GM12878 (cell line): ENCODE results near the gene PGLYRP1. TPM values are rescaled to one million over a fixed set of nuclear protein-coding genes. Genes with fewer than 3 reads are reported as not detected.
A peak's percentile ranks its signal among the peaks of the same experiment; 100 is the strongest.

Source experiments
- ATAC-seq: fragments of 200-7000 bp; cut with Tn5 transposase; 3 replicates; pipeline ENCODE4 v1.9.1; 2020; ENCODE audit warnings: mild to moderate bottlenecking, moderate library complexity
- BruUV-seq: library from RNA; stranded (reverse); fragments of 400-500 nt; replicated peaks from 2 replicates; lab custom pipeline; 2021; lab: Mats Ljungman, UMichigan
- CTCF ChIA-PET: fragments of 300-600 bp; sonication (Branson Sonifier 250); formaldehyde crosslinking; extraction: SDS; loops from one replicate; lab custom pipeline; 2021; ENCODE audit warnings: inconsistent platforms; lab: Yijun Ruan, JAX
- POLR2A ChIA-PET: fragments of 350-600 bp; formaldehyde crosslinking; extraction: SDS; loops from one replicate; lab custom pipeline; 2021; ENCODE audit warnings: inconsistent platforms; lab: Charles Lee
- RAD21 ChIA-PET: fragments of 300-600 bp; sonication (Branson Sonifier 250); formaldehyde crosslinking; loops from one replicate; lab custom pipeline; 2023; ENCODE audit warnings: antibody characterized with exemption; ENCODE audit not compliant: unreplicated experiment; lab: Charles Lee
- SMC1A ChIA-PET: fragments of 300-600 bp; sonication (Branson Sonifier 250); formaldehyde crosslinking; loops from one replicate; lab custom pipeline; 2023; ENCODE audit not compliant: unreplicated experiment, uncharacterized antibody; lab: Charles Lee
- DNase-seq: peaks from one replicate; pipeline ENCODE4 v3.0.0-alpha.2; 2011; ENCODE audit warnings: low read depth, low spot score
- FAIRE-seq: peaks from 3 replicates; lab custom pipeline; 2011; peaks lifted over from hg19 to GRCh38; lab: Jason Lieb, UNC
- H2AFZ ChIP-seq: 2 replicates; pipeline ENCODE4 v1.6.0; 2011; ENCODE audit warnings: low read depth, low read length, control low read depth; ENCODE audit not compliant: control insufficient read depth
- H3K27ac ChIP-seq: 2 replicates; pipeline ENCODE4 v1.5.1; 2011; ENCODE audit warnings: control low read depth; ENCODE audit not compliant: control insufficient read depth, insufficient read depth
- H3K27me3 ChIP-seq, 2 experiments: replicated peaks in 1 of 2; 2 replicates each; pipeline versions ENCODE4 v1.6.0 to v1.6.1; 2011; ENCODE audit warnings: low read length in 1 of 2; ENCODE audit not compliant: control insufficient read depth in 2 of 2, insufficient read depth in 2 of 2
- H3K36me3 ChIP-seq, 2 experiments: 2 replicates each; pipeline ENCODE4 v1.5.1; 2011; ENCODE audit warnings: low read length in 1 of 2; ENCODE audit not compliant: control insufficient read depth in 2 of 2, insufficient read depth in 2 of 2
- H3K4me1 ChIP-seq: 2 replicates; pipeline ENCODE4 v1.6.1; 2011; ENCODE audit warnings: mild to moderate bottlenecking, low read length, moderate library complexity, mixed read lengths; ENCODE audit not compliant: control insufficient read depth, insufficient read depth
- H3K4me2 ChIP-seq: 2 replicates; pipeline ENCODE4 v1.6.0; 2011; ENCODE audit warnings: control low read depth; ENCODE audit not compliant: control insufficient read depth, insufficient read depth
- H3K4me3 ChIP-seq: fragments of 200-600 bp; sonication (generic); 2 replicates; pipeline ENCODE4 v1.5.1; 2016
- H3K79me2 ChIP-seq: 2 replicates; pipeline ENCODE4 v1.6.0; 2011; ENCODE audit warnings: low read length; ENCODE audit not compliant: control insufficient read depth, insufficient read depth
- H3K9ac ChIP-seq: 2 replicates; pipeline ENCODE4 v1.8.0; 2011; ENCODE audit warnings: low read length, control low read depth, mixed read lengths; ENCODE audit not compliant: control insufficient read depth, insufficient read depth
- H3K9me3 ChIP-seq: replicated peaks from 3 replicates; pipeline ENCODE4 v1.5.1; 2011; ENCODE audit warnings: mild to moderate bottlenecking, low read length; ENCODE audit not compliant: control insufficient read depth, insufficient read depth
- H4K20me1 ChIP-seq: 2 replicates; pipeline ENCODE4 v1.6.0; 2011; ENCODE audit not compliant: control insufficient read depth, insufficient read depth
- ATF7 ChIP-seq: fragments of 450-650 bp; IDR thresholded peaks from 2 replicates; pipeline ENCODE4 v1.6.1; 2016; ENCODE audit warnings: low read depth, mild to moderate bottlenecking
- BMI1 ChIP-seq: fragments of 450-650 bp; IDR thresholded peaks from 2 replicates; pipeline ENCODE4 v1.6.1; 2016; ENCODE audit warnings: mild to moderate bottlenecking, moderate library complexity, borderline replicate concordance
- CBX3 ChIP-seq: fragments of 200-600 bp; sonication (generic); IDR thresholded peaks from 2 replicates; pipeline ENCODE4 v1.6.1; 2016; ENCODE audit warnings: low read depth, borderline replicate concordance
- CREB1 ChIP-seq: IDR thresholded peaks from 2 replicates; pipeline ENCODE4 v1.6.1; 2012; ENCODE audit warnings: low read depth, mild to moderate bottlenecking, inconsistent platforms
- EP300 ChIP-seq, 2 experiments: fragments of 150-350 bp in 1 of 2; IDR thresholded peaks; 2 replicates each; pipeline ENCODE4 v1.6.1; 2011 to 2012; ENCODE audit warnings: low read depth in 2 of 2, low read length in 2 of 2, borderline replicate concordance in 1 of 2, improper control_type of control experiment in 1 of 2, inconsistent platforms in 1 of 2; ENCODE audit not compliant: control insufficient read depth in 1 of 2
- ESRRA ChIP-seq: IDR thresholded peaks from 2 replicates; pipeline ENCODE4 v1.6.1; 2012; ENCODE audit warnings: mild to moderate bottlenecking, low read length, improper control_type of control experiment
- FOS ChIP-seq: IDR thresholded peaks from 3 replicates; pipeline ENCODE4 v1.6.1; 2011; ENCODE audit warnings: borderline replicate concordance; ENCODE audit not compliant: insufficient read length; ENCODE audit errors: extremely low read depth
- HCFC1 ChIP-seq: fragments of 150-350 bp; IDR thresholded peaks from 2 replicates; pipeline ENCODE4 v1.6.1; 2014; ENCODE audit warnings: low read length
- JUND ChIP-seq: IDR thresholded peaks from 2 replicates; pipeline ENCODE4 v1.6.1; 2012; ENCODE audit warnings: low read depth, mild to moderate bottlenecking, low read length, improper control_type of control experiment, moderate library complexity
- NBN ChIP-seq: fragments of 450-650 bp; IDR thresholded peaks from 2 replicates; pipeline ENCODE4 v1.6.1; 2016
- POLR2AphosphoS5 ChIP-seq: IDR thresholded peaks from 2 replicates; pipeline ENCODE4 v1.6.1; 2011; ENCODE audit warnings: mild to moderate bottlenecking, low read length, inconsistent platforms
- POU2F2 ChIP-seq: IDR thresholded peaks from 3 replicates; pipeline ENCODE4 v1.6.1; 2011; ENCODE audit warnings: low read depth, mild to moderate bottlenecking, low read length, borderline replicate concordance
- RCOR1 ChIP-seq: conservative IDR thresholded peaks from 2 replicates; pipeline ENCODE4 v1.6.1; 2012; ENCODE audit warnings: low read depth, low read length, improper control_type of control experiment
- RUNX3 ChIP-seq: IDR thresholded peaks from 2 replicates; pipeline ENCODE4 v1.6.1; 2012; ENCODE audit warnings: low read length, inconsistent platforms
- SIN3A ChIP-seq: IDR thresholded peaks from 2 replicates; pipeline ENCODE4 v1.6.1; 2012; ENCODE audit warnings: low read depth, low read length, improper control_type of control experiment
- SP1 ChIP-seq: IDR thresholded peaks from one replicate; pipeline ENCODE4 v1.6.1; 2011; ENCODE audit warnings: low read depth, low read length
- SPI1 ChIP-seq: IDR thresholded peaks from 2 replicates; pipeline ENCODE4 v1.6.1; 2011; ENCODE audit warnings: low read depth, mild to moderate bottlenecking, low read length, moderate library complexity, borderline replicate concordance; ENCODE audit not compliant: insufficient read depth
- SUZ12 ChIP-seq: fragments of 200-600 bp; sonication (generic); IDR thresholded peaks from one replicate; pipeline ENCODE4 v1.6.1; 2018; ENCODE audit warnings: antibody characterized with exemption, mild to moderate bottlenecking; ENCODE audit not compliant: unreplicated experiment
- YBX1 ChIP-seq: fragments of 450-650 bp; IDR thresholded peaks from 2 replicates; pipeline ENCODE4 v1.6.1; 2016; ENCODE audit warnings: antibody characterized with exemption
- WGBS: methylation state at CpG from one replicate; pipeline ENCODE4 v1.1.6; 2016; ENCODE audit warnings: low lambda C conversion rate; ENCODE audit not compliant: insufficient replicate concordance, insufficient coverage; ENCODE audit errors: missing lambda C conversion rate; 5-methylcytosine and 5-hydroxymethylcytosine counted together
- in situ Hi-C: fragments of 300-500 bp; cut with MboI; formaldehyde crosslinking; loops from 9 replicates; pipeline ENCODE4 v1.14.3; 2018; ENCODE audit warnings: mixed read lengths
- intact Hi-C: fragments of 100-400 bp; cut with micrococcal nuclease; formaldehyde crosslinking; loops from one replicate; pipeline ENCODE4 v1.14.2; 2022; ENCODE audit not compliant: unreplicated experiment
- polyA plus RNA-seq, 11 experiments: library from polyadenylated mRNA; depleted of rRNA in 4 of 11; unstranded in 6 of 11; stranded (reverse) in 5 of 11; fragments of >200 nt; fragmentation: Nextera tagmentation in 4 of 11; fragmentation: Illumina TruSeq in 1 of 11; extraction: Ambion mirVana in 4 of 11; extraction: Trizol in 1 of 11; gene quantifications; 1 replicate in 1 of 11; 2 replicates in 10 of 11; pipeline versions ENCODE4 v1.2.1 to v1.2.3, GENCODE V29; 2011 to 2016; ENCODE audit warnings: inconsistent platforms in 2 of 11, missing spikeins in 2 of 11, low read depth in 1 of 11
- total RNA-seq, 4 experiments: library from RNA; depleted of rRNA in 3 of 4; stranded (reverse); fragments of >200 nt in 3 of 4; fragmentation: Illumina TruSeq in 1 of 4; extraction: Trizol in 1 of 4; gene quantifications; 2 replicates each; pipeline versions ENCODE4 v1.2.1 to v1.2.3, GENCODE V29; 2013 to 2021
- TF ChIP-seq, protein P1 (sequence below): fragments of 450-650 bp; IDR thresholded peaks from 2 replicates; pipeline ENCODE4 v1.6.1; 2014; ENCODE audit warnings: mild to moderate bottlenecking
- TF ChIP-seq, protein P2 (sequence below): IDR thresholded peaks from 2 replicates; pipeline ENCODE4 v1.6.1; 2011; ENCODE audit warnings: low read depth, low read length, improper control_type of control experiment, borderline replicate concordance
- TF ChIP-seq, protein P3 (sequence below): fragments of 450-650 bp; formaldehyde crosslinking; IDR thresholded peaks from 2 replicates; pipeline ENCODE4 v1.5.0; 2022; ENCODE audit warnings: mild to moderate bottlenecking, missing genetic modification characterization

PGLYRP1 gene
- total and polyA plus RNA-seq, 10 of the 15 experiments (the other 5 are each of a cell fraction or from before 2014, with no cell fraction given): 0.30 TPM; not detected in 9

DNA sequence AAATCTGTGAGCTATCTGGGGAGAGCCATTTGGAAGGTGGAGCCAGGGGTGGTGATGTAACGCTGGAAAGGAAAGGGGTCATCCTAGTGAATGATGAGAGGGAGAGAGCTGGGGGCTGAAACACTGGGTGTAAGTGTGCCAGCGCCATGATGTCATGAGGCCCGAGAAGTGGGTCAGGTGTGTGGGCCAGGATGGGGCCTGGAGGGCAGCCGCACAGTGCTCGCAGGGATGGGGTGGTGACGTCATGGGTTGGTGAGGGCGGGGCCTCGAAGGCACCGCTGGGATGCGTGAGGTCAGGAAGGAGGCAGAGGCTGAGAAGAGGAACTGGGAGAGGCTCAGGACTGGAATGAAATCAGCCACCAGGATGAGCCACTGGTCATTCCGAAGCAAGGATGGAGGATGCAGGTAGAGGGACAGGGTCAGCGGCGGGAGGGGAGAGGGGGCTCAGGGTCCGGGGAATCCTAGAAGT lies 23.2 kb downstream of the PGLYRP1 start:
- FAIRE-seq (no peak), DNase-seq (no peak), ATAC-seq (no peak)
- 77% methylated on average over 13 of the region's 14 CpGs for WGBS
- ChIA-PET CTCF (interaction anchor here (0.8 kb wide), 1 partner anchor 29 kb away, joined by 4 read pairs; no protein-coding TSS in a partner anchor), POLR2A (no interaction called here), SMC1A (no interaction called here), RAD21 (no interaction called here)
- BruUV-seq: no TSS peak
- Histone ChIP-seq H3K4me3 (no peak overlapping the region), H3K4me2 (peak overlapping the region; percentile 74), H3K36me3 (no peaks in the 10 kb centered on the region), H4K20me1 (no peaks in the 10 kb centered on the region), H2AFZ (no peak overlapping the region), H3K4me1 (peaks cover 14% of the 10 kb centered on the region), H3K9me3 (no peaks in the 10 kb centered on the region; the same call in 2 of the 3 replicates), H3K27me3 (no peaks in the 10 kb centered on the region), H3K79me2 (peaks cover 9% of the 10 kb centered on the region), H3K9ac (no peak overlapping the region), H3K27ac (no peak overlapping the region)
- intact Hi-C loops (loop anchor here (10.0 kb wide), 1 partner anchor 185 kb away; the partner anchor contains the start of gene RSPH6A), in situ Hi-C loops (no loop called here)
- no peak for TF ChIP-seq BMI1
- TF ChIP-seq POU2F2: no peak
- TF ChIP-seq HCFC1: no peak
- TF ChIP-seq SUZ12: no peak
- peak; percentile 58; the same call in 1 of the 2 replicates for TF ChIP-seq SPI1
- 0 out of 2 replicates have a peak, but pooled peaks have one; percentile 34 for TF ChIP-seq NBN
- TF ChIP-seq ESRRA: no peak
- TF ChIP-seq, protein P1, sequence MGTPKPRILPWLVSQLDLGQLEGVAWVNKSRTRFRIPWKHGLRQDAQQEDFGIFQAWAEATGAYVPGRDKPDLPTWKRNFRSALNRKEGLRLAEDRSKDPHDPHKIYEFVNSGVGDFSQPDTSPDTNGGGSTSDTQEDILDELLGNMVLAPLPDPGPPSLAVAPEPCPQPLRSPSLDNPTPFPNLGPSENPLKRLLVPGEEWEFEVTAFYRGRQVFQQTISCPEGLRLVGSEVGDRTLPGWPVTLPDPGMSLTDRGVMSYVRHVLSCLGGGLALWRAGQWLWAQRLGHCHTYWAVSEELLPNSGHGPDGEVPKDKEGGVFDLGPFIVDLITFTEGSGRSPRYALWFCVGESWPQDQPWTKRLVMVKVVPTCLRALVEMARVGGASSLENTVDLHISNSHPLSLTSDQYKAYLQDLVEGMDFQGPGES: no peak
- no peak for TF ChIP-seq RCOR1
- no peak for TF ChIP-seq SIN3A
- no peak for TF ChIP-seq FOS
- 0 out of 2 replicates have a peak, but pooled peaks have one; percentile 48 for TF ChIP-seq JUND
- TF ChIP-seq, protein P2, sequence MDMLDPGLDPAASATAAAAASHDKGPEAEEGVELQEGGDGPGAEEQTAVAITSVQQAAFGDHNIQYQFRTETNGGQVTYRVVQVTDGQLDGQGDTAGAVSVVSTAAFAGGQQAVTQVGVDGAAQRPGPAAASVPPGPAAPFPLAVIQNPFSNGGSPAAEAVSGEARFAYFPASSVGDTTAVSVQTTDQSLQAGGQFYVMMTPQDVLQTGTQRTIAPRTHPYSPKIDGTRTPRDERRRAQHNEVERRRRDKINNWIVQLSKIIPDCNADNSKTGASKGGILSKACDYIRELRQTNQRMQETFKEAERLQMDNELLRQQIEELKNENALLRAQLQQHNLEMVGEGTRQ: no peak
- no peak for TF ChIP-seq YBX1
- no peak for TF ChIP-seq POLR2AphosphoS5
- TF ChIP-seq RUNX3: no peak
- no peak for TF ChIP-seq EP300 (IDR thresholded peaks at IDR 0.05; ENCODE audit: borderline replicate concordance in 1 of 2, control insufficient read depth in 1 of 2, low read depth in 2 of 2, low read length in 2 of 2)
- no peak for TF ChIP-seq CBX3
- TF ChIP-seq SP1: no peak
- peak; percentile 94 for TF ChIP-seq ATF7
- TF ChIP-seq, protein P3, sequence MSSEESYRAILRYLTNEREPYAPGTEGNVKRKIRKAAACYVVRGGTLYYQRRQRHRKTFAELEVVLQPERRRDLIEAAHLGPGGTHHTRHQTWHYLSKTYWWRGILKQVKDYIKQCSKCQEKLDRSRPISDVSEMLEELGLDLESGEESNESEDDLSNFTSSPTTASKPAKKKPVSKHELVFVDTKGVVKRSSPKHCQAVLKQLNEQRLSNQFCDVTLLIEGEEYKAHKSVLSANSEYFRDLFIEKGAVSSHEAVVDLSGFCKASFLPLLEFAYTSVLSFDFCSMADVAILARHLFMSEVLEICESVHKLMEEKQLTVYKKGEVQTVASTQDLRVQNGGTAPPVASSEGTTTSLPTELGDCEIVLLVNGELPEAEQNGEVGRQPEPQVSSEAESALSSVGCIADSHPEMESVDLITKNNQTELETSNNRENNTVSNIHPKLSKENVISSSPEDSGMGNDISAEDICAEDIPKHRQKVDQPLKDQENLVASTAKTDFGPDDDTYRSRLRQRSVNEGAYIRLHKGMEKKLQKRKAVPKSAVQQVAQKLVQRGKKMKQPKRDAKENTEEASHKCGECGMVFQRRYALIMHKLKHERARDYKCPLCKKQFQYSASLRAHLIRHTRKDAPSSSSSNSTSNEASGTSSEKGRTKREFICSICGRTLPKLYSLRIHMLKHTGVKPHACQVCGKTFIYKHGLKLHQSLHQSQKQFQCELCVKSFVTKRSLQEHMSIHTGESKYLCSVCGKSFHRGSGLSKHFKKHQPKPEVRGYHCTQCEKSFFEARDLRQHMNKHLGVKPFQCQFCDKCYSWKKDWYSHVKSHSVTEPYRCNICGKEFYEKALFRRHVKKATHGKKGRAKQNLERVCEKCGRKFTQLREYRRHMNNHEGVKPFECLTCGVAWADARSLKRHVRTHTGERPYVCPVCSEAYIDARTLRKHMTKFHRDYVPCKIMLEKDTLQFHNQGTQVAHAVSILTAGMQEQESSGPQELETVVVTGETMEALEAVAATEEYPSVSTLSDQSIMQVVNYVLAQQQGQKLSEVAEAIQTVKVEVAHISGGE (CRISPR knock-in tag): no peak
- peak; percentile 46; the same call in 1 of the 2 replicates for TF ChIP-seq CREB1
